GM18499 (cell line): ENCODE measurements around the gene PIGK.
"Not testable (repeated sequence)": the region's sequence is repeated elsewhere in the genome, so short reads cannot be mapped to it uniquely, and the experiment has no call there.

Experiments used
- ATAC-seq: cut with Tn5 transposase; IDR thresholded peaks from one replicate; pipeline ENCODE4 v1.9.1; 2021; ENCODE audit warnings: moderate number of reproducible peaks; ENCODE audit not compliant: insufficient read depth, unreplicated experiment

Gene PIGK

GRCh38 chr1:77200293-77200692, 18.9 kb downstream of the PIGK start:
- ATAC-seq: no peak

GRCh38 chr1:77197351-77197750, 21.9 kb downstream of the PIGK start:
- no peak for ATAC-seq

DNA sequence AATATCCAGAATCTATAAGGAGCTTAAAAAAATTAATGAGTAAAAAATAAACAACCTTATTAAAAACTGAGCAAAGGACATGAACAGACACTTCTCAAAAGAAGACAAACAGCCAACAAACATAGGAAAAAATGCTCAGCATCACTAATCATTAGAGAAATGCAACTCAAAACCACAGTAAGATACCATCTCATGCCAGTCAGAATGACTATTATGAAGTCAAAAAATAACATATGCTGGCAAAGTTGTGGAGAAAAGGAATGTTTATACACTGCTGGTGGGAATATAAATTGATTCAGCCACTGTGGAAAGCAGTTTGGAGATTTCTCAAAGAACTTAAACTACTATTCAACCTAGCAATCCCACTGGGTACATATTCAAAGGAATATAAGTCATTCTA, 25.3 kb downstream of the PIGK start:
- ATAC-seq: no peak

GRCh38 chr1:77188770-77189169, 30.5 kb downstream of the PIGK start:
- ATAC-seq: no peak

DNA sequence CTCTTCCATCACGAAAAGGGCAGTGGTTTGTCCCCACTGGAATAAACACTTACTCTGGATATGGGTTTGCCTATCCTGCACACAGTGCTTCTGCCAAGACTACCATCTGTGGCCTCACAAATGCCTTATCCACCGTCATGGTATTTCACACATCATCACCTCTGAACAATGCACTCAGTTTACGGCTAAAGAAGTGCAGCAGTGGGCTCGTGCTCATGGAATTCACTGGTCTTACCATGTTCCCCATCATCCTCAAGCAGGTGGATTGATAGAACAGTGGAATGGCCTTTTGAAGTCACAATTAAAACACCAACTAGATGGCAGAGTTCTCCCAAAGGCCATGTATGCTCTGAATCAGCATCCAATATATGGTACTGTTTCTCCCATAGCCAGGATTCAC, 32.3 kb downstream of the PIGK start:
- not testable (repeated sequence) for ATAC-seq

- ATAC-seq: no peak
Measured at GRCh38 chr1:77182083-77182482, 37.1 kb downstream of the PIGK start.

- ATAC-seq: no peak
Measured at GRCh38 chr1:77179632-77180031, 39.6 kb downstream of the PIGK start.

- ATAC-seq: no peak
Measured at GRCh38 chr1:77175230-77175844, 43.9 kb downstream of the PIGK start.

- ATAC-seq: no peak
Measured at GRCh38 chr1:77170687-77171086, 48.5 kb downstream of the PIGK start.

DNA sequence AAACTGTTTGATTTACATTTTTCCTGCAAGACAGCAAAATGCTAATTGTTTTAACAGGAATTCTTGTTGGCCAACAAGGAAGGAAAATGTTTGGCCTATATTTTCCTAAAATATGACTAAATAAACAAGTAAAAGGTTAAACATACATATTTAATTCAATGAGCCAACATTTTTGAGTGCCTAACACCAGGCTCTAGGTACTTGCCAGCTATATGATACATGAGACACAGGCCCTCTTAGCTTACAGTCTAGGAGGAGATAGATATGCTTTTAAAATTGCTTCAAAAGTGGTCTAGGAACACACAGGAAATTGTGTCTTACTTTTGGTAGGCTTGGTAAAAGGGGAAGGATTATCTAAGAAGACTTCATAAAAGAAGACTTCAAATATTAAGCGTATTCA, 50.9 kb downstream of the PIGK start:
- ATAC-seq: no peak

DNA sequence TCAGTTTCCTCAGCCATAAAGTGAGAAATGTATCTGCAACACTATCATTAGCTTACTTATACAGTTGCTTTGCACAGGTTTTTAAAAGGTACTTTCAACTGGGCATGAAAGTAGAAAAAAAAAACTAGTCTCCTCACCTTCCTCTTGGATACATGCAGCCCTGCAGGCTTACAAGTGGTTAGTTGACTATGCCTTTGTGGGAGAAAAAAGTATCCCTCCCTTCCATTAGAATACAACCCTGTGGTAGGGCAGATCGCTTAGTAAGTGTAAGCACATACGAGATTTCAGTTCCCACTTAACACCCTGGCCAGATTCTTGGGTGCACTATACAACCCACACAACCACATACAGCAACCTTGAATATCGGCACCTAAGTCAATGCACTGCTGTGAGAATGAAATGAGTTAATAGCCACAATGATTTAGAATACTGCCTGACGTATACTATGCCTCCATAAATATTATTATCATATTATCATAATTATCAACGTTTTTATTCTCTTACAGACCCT, 54.7 kb downstream of the PIGK start:
- no peak for ATAC-seq

- not testable (repeated sequence) for ATAC-seq
Measured at GRCh38 chr1:77159706-77160105, 59.5 kb downstream of the PIGK start.

- ATAC-seq: no peak
Measured at GRCh38 chr1:77156214-77156613, 63.0 kb downstream of the PIGK start.

DNA sequence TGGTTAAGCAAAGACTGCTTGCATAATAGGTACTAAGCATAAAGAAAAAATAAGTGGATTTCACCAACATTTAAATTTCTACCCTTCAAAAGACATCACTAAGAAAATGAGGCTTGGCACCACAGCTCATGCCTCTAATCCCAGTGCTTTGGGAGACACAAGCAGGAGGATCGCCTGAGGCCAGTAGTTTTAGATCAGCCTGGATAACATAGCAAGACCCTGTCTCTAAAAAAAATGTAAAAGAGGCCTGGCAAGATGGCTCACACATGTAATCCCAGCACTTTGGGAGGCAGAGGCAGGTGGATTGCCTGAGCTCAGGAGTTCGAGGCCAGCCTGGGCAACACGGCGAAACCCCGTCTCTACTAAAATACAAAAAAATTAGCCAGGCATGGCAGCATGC, 73.0 kb downstream of the PIGK start:
- ATAC-seq: no peak

- no peak for ATAC-seq
Measured at GRCh38 chr1:77143529-77144121, 75.6 kb downstream of the PIGK start.

DNA sequence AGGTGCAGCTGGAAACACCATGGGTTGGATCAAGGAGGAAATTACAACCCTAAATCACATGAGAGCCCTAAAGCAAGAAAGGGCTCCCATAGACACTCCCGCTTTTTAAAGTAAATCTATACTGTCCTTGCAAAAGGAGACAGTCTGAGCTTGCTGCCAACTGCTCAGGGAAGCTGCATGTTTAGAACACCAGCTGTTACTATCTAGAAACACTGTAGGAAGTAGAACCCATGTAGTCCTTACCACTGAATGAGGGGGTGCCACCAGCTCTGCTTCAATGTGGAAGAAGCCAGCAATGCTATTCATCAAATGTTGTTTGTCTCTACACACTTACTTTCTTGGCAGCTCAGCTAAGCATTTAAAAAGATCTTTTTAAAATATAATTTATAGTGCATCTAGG, 79.8 kb downstream of the PIGK start:
- ATAC-seq: no peak

GRCh38 chr1:77134359-77134758, 84.9 kb downstream of the PIGK start:
- no peak for ATAC-seq

GRCh38 chr1:77133731-77134358, 85.4 kb downstream of the PIGK start:
- no peak for ATAC-seq

GRCh38 chr1:77126307-77126706, 92.9 kb downstream of the PIGK start:
- no peak for ATAC-seq

DNA sequence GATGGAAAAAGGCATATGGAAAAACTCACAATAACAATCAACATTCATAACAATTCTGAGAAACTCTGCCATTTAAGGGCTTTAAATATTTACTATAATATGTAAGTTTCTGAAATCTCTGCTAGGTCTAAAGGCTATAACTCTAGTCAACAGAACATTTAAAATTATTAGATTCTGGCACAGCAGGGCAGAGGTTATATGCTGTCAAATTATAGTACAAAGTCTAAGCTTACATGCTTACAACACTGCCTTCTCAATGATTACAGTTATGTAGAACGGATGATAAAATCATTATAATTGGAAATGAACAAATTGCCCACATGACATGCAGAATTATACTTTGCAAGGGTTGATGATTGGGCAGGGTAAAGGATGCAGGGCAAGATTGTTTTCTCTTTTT, 97.7 kb downstream of the PIGK start:
- no peak for ATAC-seq

DNA sequence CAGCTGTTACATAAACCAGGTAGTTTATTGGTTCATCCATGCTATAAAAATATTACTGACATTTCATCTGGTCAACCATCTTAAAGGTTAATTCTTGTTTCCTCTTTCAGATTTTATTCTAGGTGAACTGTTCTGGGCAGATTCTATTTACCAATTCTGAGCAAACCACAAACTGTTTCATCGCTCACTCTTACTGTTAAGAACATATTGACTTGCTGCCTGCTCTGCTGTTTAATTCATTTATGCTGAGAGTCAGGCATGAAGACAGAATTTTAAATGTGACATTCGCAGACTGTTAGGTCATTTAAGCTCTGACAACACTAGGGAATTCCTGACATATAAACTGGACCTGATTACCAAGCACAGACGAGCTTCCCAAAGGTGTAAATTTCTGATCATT, 98.3 kb downstream of the PIGK start:
- no peak for ATAC-seq

DNA sequence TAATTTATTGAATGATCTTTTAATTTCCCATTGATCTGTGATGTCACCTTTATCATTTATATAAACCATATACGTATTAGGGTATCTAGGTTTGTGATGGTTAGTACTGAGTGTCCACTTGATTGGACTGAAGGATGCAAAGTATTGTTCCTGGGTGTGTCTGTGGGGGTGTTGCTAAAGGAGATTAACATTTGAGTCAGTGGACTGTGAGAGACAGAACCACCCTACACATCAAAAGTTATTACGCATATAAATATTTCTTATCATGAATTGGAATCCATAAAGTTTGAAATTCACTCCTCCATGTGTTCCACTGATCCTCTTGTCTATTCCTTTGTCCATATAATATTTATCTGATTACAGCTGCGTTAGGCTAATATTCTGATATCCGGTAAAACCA, 100.5 kb downstream of the PIGK start:
- ATAC-seq: no peak
